ENCODE data around the gene WIPF1.

The WIPF1 gene

DNA sequence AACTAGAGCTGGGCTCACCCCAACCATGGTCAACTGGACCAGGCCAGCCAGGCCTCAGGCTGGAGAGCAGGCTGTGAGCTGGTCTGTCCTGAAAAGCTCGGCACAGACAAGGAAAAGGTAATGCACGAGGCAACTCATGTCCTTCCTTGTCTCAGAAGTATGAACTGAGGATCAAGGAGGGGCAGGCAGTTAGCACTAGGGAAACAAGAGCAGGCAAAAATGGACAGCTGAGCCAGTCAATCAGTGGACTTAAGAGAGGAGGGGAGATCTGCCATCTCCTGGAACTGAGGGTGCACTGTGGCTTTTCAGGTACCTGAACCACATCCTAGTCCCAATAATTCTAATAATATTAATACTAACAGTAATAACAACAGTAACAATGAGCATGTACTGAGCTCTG is 20.6 kb upstream of the WIPF1 start:
- TF ChIP-seq TAF1 (IDR thresholded peaks at IDR 0.05; ENCODE audit: borderline replicate concordance, low read depth, low read length): no peak
- TF ChIP-seq POLR2A (IDR thresholded peaks at IDR 0.05; ENCODE audit: low read depth, low read length): no peak
- TF ChIP-seq POLR2AphosphoS5 (IDR thresholded peaks at IDR 0.05; ENCODE audit: low read depth, low read length): no peak
- no peak for DNase-seq (ENCODE audit: insufficient read length)
- peak; percentile 48 for FAIRE-seq

DNA sequence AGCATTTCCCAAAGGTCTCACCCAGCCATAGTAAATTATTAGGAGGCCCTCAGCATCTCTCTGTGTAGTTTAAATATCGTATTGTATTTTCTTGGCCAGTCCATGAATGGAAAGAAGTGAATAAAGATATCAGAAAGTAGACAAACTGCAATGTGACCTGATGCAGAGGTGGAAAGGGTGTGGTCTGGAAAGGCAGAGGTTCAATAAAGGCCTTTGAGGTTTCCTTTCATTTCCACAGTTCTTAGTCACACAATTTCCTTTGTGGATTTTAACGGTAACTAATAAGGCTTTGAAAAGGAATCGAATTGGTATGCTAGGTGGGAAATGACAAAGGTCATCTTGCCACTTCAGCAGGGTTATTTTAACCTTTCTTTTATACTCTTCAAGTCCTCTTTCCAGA is 20.1 kb upstream of the WIPF1 start:
- DNase-seq (ENCODE audit: insufficient read length) (no peak), FAIRE-seq (peak; percentile 44)
- no peak for TF ChIP-seq POLR2AphosphoS5 (IDR thresholded peaks at IDR 0.05; ENCODE audit: low read depth, low read length)
- TF ChIP-seq POLR2A (IDR thresholded peaks at IDR 0.05; ENCODE audit: low read depth, low read length): no peak
- no peak for TF ChIP-seq TAF1 (IDR thresholded peaks at IDR 0.05; ENCODE audit: borderline replicate concordance, low read depth, low read length)

DNA sequence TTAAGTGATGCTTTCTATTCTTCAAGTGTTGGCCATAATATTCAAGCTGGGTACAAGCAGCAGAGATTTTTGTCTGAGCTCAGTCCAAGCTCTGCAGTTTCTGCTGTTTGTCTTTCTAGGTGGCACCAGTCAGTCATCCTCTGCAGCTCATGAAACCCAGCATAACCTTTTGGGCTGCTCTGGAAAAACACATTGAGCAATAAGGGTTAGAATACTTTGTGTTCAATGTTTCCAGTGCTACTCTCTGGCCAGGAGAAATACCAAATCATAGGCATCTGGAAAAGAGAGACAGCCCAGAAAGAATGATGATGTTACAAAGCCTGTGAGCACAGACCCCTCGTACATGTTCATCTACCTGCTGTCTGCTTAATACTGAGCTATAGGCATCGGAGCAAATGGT is 19.5 kb upstream of the WIPF1 start:
- FAIRE-seq (no peak), DNase-seq (ENCODE audit: insufficient read length) (no peak)
- TF ChIP-seq POLR2AphosphoS5 (IDR thresholded peaks at IDR 0.05; ENCODE audit: low read depth, low read length) (no peak), TAF1 (IDR thresholded peaks at IDR 0.05; ENCODE audit: borderline replicate concordance, low read depth, low read length) (no peak), POLR2A (IDR thresholded peaks at IDR 0.05; ENCODE audit: low read depth, low read length) (no peak)

DNA sequence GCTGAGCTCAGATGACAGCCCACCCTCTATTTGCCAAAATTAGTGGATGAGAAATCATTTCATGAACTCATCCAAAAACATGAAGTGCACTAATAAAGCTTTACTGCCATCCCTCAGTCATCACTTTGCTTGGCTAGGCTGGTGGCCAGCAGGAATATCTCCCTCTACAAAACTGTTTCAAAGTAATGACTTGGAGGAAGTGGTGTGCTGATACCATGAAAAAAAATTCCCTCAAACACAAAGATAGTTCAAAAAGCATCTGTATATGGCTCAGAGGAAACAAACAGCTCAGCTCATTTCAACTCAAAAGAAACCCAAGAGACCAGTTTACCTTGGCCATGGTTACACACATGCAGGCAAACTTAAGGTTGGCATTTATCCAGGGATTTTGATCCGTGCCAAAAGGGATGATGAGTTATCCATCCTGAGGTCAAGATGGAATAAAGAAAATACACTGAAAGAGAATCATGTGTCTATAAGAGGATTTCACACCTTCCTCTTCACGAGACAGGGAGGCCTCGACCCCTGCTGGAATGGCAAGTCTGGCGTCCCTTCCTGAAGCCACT is 18.4 kb upstream of the WIPF1 start:
- DNase-seq (ENCODE audit: insufficient read length): no peak
- TF ChIP-seq POLR2A (IDR thresholded peaks at IDR 0.05; ENCODE audit: low read depth, low read length) (no peak), TAF1 (IDR thresholded peaks at IDR 0.05; ENCODE audit: borderline replicate concordance, low read depth, low read length) (no peak), POLR2AphosphoS5 (IDR thresholded peaks at IDR 0.05; ENCODE audit: low read depth, low read length) (no peak)
- peak; percentile 86 for FAIRE-seq

DNA sequence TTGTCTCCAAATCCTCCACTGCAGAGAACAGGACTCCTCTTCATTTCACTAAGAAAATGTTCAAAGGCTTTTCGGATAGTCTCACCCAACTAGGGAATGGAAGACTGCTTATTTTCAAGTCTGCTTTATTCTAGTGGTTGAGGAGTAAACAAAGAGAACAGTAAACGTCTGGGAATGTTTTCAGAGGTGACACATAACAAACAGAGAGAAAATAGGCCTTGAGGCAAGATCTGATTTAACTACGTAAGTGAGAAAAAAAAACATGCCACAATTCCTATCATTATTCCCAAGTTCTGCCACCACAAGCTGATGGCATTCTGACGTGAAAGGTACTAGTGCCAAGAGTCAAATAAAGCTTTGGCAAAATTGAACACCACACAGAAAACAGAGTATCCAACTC is 16.7 kb upstream of the WIPF1 start:
- DNase-seq (ENCODE audit: insufficient read length) (no peak), FAIRE-seq (no peak)
- TF ChIP-seq POLR2A (IDR thresholded peaks at IDR 0.05; ENCODE audit: low read depth, low read length) (no peak), POLR2AphosphoS5 (IDR thresholded peaks at IDR 0.05; ENCODE audit: low read depth, low read length) (no peak), TAF1 (IDR thresholded peaks at IDR 0.05; ENCODE audit: borderline replicate concordance, low read depth, low read length) (no peak)

DNA sequence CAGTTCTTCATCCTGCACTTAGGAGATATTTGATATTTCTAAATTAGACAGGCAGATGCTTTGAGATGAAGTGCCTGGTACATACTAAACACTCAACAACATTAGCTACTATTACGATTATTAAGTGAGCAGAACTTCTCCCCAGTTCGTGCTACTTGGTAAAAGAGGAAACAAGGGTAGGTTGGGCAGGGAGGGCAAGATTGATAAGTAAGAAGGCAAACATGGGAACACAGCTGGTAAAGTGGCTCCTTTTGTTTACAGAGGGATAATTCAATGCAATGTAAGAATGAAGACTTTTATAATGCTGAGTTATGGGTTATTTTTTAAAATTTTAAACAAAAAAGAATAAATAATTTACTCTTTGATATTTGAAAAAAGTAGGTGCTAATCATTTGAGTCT is 15.9 kb upstream of the WIPF1 start:
- TF ChIP-seq TAF1 (IDR thresholded peaks at IDR 0.05; ENCODE audit: borderline replicate concordance, low read depth, low read length): no peak
- TF ChIP-seq POLR2AphosphoS5 (IDR thresholded peaks at IDR 0.05; ENCODE audit: low read depth, low read length): no peak
- no peak for TF ChIP-seq POLR2A (IDR thresholded peaks at IDR 0.05; ENCODE audit: low read depth, low read length)
- FAIRE-seq (peak; percentile 38), DNase-seq (ENCODE audit: insufficient read length) (no peak)

DNA sequence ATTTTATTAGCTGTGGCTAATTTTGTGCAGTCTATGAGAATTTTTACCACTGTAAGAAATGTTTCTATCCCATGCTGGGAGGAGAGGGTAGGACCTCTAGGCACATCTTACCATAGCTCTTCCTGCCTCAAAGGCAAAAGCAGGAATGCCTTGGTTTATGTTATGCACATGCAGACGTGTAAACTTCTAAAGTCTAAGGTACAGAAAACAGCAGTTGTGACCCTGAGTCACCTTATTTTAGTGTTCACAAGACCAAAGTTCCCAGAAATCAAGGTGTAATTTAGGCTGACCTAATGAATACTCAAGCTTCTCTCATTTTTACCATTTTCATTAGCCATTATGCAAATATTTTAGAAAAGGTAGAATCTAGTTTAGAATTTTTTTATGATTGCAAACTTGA is 15.4 kb upstream of the WIPF1 start:
- TF ChIP-seq POLR2AphosphoS5 (IDR thresholded peaks at IDR 0.05; ENCODE audit: low read depth, low read length) (no peak), POLR2A (IDR thresholded peaks at IDR 0.05; ENCODE audit: low read depth, low read length) (no peak), TAF1 (IDR thresholded peaks at IDR 0.05; ENCODE audit: borderline replicate concordance, low read depth, low read length) (no peak)
- FAIRE-seq: no peak
- DNase-seq (ENCODE audit: insufficient read length): no peak

DNA sequence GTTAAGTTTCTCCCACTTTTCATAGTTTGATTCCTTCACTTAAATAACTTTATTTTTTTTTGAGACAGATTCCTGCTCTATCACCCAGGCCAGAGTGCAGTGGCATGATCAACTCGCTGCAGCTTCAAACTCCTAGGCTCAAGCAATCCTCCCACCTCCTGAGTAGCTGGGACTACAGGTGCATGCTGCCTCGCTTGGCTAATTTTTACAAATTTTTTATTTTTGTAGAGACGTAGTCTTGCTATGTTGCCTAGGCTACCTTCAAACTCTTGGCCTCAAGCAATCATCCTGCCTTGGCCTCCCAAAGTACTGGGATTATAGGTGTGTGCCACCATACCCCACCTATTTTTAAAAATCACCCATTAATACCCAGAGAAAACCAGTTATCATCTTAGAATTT is 14.2 kb upstream of the WIPF1 start:
- DNase-seq (ENCODE audit: insufficient read length): no peak

DNA sequence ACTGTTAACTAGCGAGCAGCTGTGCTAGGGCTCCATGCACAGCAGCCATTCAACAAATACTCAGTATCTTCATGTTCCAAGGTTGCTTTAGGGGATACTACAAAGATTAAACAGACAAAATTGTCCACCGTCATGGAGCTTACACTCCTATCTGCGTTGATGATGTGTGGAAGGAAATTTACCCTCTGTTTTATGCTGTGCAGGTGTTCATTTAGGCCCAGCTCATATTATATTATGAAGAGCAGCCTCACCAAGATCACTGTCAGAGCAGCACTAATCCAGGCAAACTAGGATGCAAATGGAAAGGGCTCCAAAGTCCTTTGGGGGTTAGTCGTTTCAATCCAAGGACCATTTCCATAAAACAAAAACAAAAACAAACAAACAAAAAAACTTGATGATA is 13.4 kb upstream of the WIPF1 start:
- FAIRE-seq: no peak
- DNase-seq (ENCODE audit: insufficient read length): no peak
- no peak for TF ChIP-seq POLR2AphosphoS5 (IDR thresholded peaks at IDR 0.05; ENCODE audit: low read depth, low read length)
- TF ChIP-seq POLR2A (IDR thresholded peaks at IDR 0.05; ENCODE audit: low read depth, low read length): no peak
- no peak for TF ChIP-seq TAF1 (IDR thresholded peaks at IDR 0.05; ENCODE audit: borderline replicate concordance, low read depth, low read length)

More for the DNA sequence above, 14.2 kb upstream of the WIPF1 start:
- FAIRE-seq: no peak
- TF ChIP-seq POLR2A (IDR thresholded peaks at IDR 0.05; ENCODE audit: low read depth, low read length) (peak; percentile 47; the same call in 1 of the 2 replicates), TAF1 (IDR thresholded peaks at IDR 0.05; ENCODE audit: borderline replicate concordance, low read depth, low read length) (no peak), POLR2AphosphoS5 (IDR thresholded peaks at IDR 0.05; ENCODE audit: low read depth, low read length) (no peak)

DNA sequence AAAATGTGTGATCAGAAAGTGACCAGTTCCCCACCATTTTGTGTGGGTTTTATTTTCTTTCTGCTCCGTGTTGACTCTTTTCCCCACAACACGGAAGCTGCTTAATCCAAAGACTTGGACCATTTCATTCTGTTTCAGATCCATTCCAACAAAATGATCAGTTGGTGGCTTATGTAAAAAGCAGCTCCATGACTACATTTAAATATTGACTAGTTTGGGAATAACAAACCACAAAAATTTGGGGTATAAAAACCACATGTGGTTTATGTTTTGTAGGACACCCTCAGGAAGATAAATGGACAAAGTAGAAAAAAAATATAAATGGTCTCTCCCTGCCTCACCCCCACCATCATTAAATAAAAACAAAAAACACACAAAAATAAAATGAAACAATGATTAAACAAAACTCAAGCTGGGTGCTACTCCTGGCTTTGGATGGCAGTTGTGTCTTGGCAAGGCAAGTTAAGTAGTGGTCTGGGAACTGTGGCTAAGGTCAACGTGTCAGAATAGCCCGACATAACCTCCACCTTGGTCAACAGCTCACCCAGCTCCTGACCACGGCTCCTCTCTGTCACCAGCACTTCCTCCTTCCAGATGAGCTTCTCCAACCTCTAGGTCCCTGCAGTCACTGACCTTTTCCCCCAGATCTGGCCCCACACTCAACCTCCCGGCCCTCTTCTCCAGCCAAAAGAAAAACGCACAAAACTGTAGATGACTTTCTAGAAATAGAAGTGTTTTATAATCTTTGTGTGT is 12.8 kb upstream of the WIPF1 start:
- FAIRE-seq (peak; percentile 84), DNase-seq (ENCODE audit: insufficient read length) (no peak)
- TF ChIP-seq POLR2A (IDR thresholded peaks at IDR 0.05; ENCODE audit: low read depth, low read length): no peak; the same call in 1 of the 2 replicates
- 0 out of 2 replicates have a peak, but pooled peaks have one; percentile 26 for TF ChIP-seq TAF1 (IDR thresholded peaks at IDR 0.05; ENCODE audit: borderline replicate concordance, low read depth, low read length)

DNA sequence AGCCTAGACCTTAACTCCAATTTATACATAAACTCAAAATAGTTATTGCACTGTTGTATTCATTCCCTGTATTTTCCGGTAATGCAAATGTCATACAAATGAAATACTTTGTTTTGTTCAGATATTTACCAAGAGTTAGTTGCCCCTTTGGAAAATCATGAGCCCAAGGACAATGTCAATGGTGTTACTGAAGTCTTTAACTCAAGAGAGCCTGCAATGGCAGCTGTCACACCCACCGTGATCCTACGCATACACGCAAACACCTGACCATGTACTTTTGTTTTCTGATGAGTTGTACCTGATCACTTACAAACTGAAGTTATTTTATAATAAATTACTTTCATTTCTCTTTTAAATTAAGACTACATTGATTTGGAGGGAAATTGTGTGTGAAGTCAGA is 11.7 kb upstream of the WIPF1 start:
- no peak for TF ChIP-seq TAF1 (IDR thresholded peaks at IDR 0.05; ENCODE audit: borderline replicate concordance, low read depth, low read length)
- peak; percentile 36; the same call in 1 of the 2 replicates for TF ChIP-seq POLR2AphosphoS5 (IDR thresholded peaks at IDR 0.05; ENCODE audit: low read depth, low read length)
- no peak; the same call in 1 of the 2 replicates for TF ChIP-seq POLR2A (IDR thresholded peaks at IDR 0.05; ENCODE audit: low read depth, low read length)
- FAIRE-seq: peak; percentile 21
- DNase-seq (ENCODE audit: insufficient read length): no peak

DNA sequence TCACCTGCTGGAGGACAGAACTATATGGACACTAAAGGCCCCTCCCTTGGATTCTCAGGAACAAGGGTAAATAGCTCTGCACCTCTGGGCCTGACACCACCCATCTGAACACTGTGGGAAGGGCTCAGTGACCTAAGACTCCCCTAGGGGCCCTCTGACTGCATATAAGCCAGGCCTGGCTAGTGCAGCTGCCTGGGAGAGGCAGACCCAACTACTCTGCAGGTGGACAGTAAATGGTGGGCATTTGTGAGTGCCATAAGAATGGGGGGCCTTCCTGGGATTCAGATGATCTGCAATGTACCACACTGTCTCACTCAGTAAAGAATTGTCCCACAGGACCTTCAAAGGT is 11.2 kb upstream of the WIPF1 start:
- DNase-seq (ENCODE audit: insufficient read length) (no peak), FAIRE-seq (no peak)
- peak; percentile 84 for TF ChIP-seq POLR2A (IDR thresholded peaks at IDR 0.05; ENCODE audit: low read depth, low read length)
- 0 out of 2 replicates have a peak, but pooled peaks have one; percentile 12 for TF ChIP-seq TAF1 (IDR thresholded peaks at IDR 0.05; ENCODE audit: borderline replicate concordance, low read depth, low read length)
- peak; percentile 81; the same call in 1 of the 2 replicates for TF ChIP-seq POLR2AphosphoS5 (IDR thresholded peaks at IDR 0.05; ENCODE audit: low read depth, low read length)
